Measurements from ENCODE around the gene CERS5. TPM values are rescaled to one million over a fixed set of nuclear protein-coding genes. Genes with fewer than 3 reads are reported as not detected.

Gene CERS5
- total RNA-seq = 10 to 100 TPM; 51.0 to 55.7 TPM
- 10 to 100 TPM; 31.0 to 45.0 (median 33.6) TPM for polyA plus RNA-seq
- 25.1 to 32.1 (median 30.3) reads per million in 6 experiments for total RNA-seq

GRCh38 chr12:50167049-50167828 is at the start of gene CERS5:
TSS of gene CERS5 (minus strand) at chr12:50167369. CDS start at chr12:50167297, 72 bp downstream.
- no peaks in the 10 kb centered on the region for H3K27me3 Mint-ChIP-seq
- no peaks in the 10 kb centered on the region for H3K9me3 Mint-ChIP-seq
- H3K27ac Mint-ChIP-seq = peak within 1 kb of the TSS; percentile 84 to 98 (median 97)

GRCh38 chr12:50215033-50215432 is 47.9 kb upstream of the CERS5 start:
- Mint-ChIP-seq H3K27ac (peak overlapping the region in 8 of 10 donors; percentile 0 to 91 (median 62)), H3K4me1 (peaks cover 20 to 76% (median 60%) of the 10 kb centered on the region in 4 donors), H3K27me3 (no peaks in the 10 kb centered on the region), H3K36me3 (peaks cover 0 to 11% (median 3%) of the 10 kb centered on the region in 3 donors), H3K4me3 (no peak overlapping the region), H3K9me3 (no peaks in the 10 kb centered on the region)
- POLR2A ChIA-PET = no interaction called here
- DNase-seq = no peak
- no peak for ATAC-seq

More at GRCh38 chr12:50167049-50167828, at the start of gene CERS5:
- Mint-ChIP-seq H3K4me3 (peak within 1 kb of the TSS; percentile 88 to 97 (median 93)), H3K4me1 (peaks cover 8 to 41% (median 36%) of the 10 kb centered on the region in 4 donors), H3K36me3 (no peaks in the 10 kb centered on the region)
- POLR2A ChIA-PET = interaction anchor here (0.8 to 3.1 kb wide), 12 partner anchors 9 to 922 kb away, joined by 3 to 73 read pairs (median 4); partner anchors contain the start of genes COX14, GPD1, RACGAP1 and SMARCD1
- peak; percentile 90 to 97 (median 96) for DNase-seq
- peak; percentile 94 to 95 for ATAC-seq

GRCh38 chr12:50214018-50214417 is 46.8 kb upstream of the CERS5 start:
- Mint-ChIP-seq H3K36me3 (peaks cover 0 to 11% (median 3%) of the 10 kb centered on the region in 3 donors), H3K27ac (peak overlapping the region in 9 of 10 donors; percentile 38 to 94 (median 84)), H3K4me3 (peak overlapping the region in 1 of 10 donors; percentile 3), H3K4me1 (peaks cover 19 to 69% (median 54%) of the 10 kb centered on the region in 4 donors), H3K9me3 (no peaks in the 10 kb centered on the region), H3K27me3 (no peaks in the 10 kb centered on the region)
- ATAC-seq (no peak), DNase-seq (no peak)
- POLR2A ChIA-PET = no interaction called here

GRCh38 chr12:50213439-50213838 is 46.3 kb upstream of the CERS5 start:
- Mint-ChIP-seq H3K36me3 (peaks cover 0 to 7% (median 3%) of the 10 kb centered on the region in 3 donors), H3K9me3 (no peaks in the 10 kb centered on the region), H3K4me1 (peaks cover 19 to 67% (median 51%) of the 10 kb centered on the region in 4 donors), H3K4me3 (peak overlapping the region in 2 of 10 donors; percentile 3 to 45), H3K27me3 (no peaks in the 10 kb centered on the region), H3K27ac (peak overlapping the region; percentile 21 to 94 (median 84))
- POLR2A ChIA-PET = no interaction called here
- no peak for ATAC-seq
- no peak for DNase-seq

GRCh38 chr12:50212071-50212467 is 44.9 kb upstream of the CERS5 start:
- DNase-seq (no peak), ATAC-seq (peak; percentile 56 to 59)
- Mint-ChIP-seq H3K4me3 (peak overlapping the region; percentile 40 to 81 (median 72)), H3K4me1 (peaks cover 14 to 56% (median 43%) of the 10 kb centered on the region in 4 donors), H3K36me3 (peaks cover 0 to 3% (median 0%) of the 10 kb centered on the region in 3 donors), H3K27ac (peak overlapping the region; percentile 87 to 97 (median 94)), H3K9me3 (no peaks in the 10 kb centered on the region), H3K27me3 (no peaks in the 10 kb centered on the region)
- POLR2A ChIA-PET = interaction anchor here (0.9 to 4.1 kb wide), 5 partner anchors 9 to 71 kb away, joined by 3 to 49 read pairs (median 4); partner anchors contain the start of genes CERS5 and LIMA1

GRCh38 chr12:50211392-50212070 is 44.4 kb upstream of the CERS5 start:
- H3K4me1 Mint-ChIP-seq = peaks cover 13 to 54% (median 41%) of the 10 kb centered on the region in 4 donors
- ATAC-seq (peak; percentile 63 to 67), DNase-seq (peak in 1 of 10 donors; percentile 20)
- no peaks in the 10 kb centered on the region for H3K9me3 Mint-ChIP-seq
- H3K4me3 Mint-ChIP-seq = peak overlapping the region; percentile 40 to 81 (median 72)
- H3K36me3 Mint-ChIP-seq = peaks cover 0 to 8% (median 0%) of the 10 kb centered on the region in 3 donors
- POLR2A ChIA-PET = interaction anchor here (0.6 to 4.1 kb wide), 9 partner anchors 9 to 184 kb away, joined by 3 to 49 read pairs (median 3); partner anchors contain the start of genes CERS5 and LIMA1
- peak overlapping the region; percentile 87 to 97 (median 94) for H3K27ac Mint-ChIP-seq
- H3K27me3 Mint-ChIP-seq = no peaks in the 10 kb centered on the region

- Mint-ChIP-seq H3K27ac (peak overlapping the region in 2 of 10 donors; percentile 15 to 32), H3K4me3 (no peak overlapping the region), H3K4me1 (peaks cover 7 to 21% (median 17%) of the 10 kb centered on the region in 4 donors), H3K9me3 (no peaks in the 10 kb centered on the region), H3K36me3 (peaks cover 7 to 43% (median 16%) of the 10 kb centered on the region in 3 donors), H3K27me3 (no peaks in the 10 kb centered on the region)
- POLR2A ChIA-PET = interaction anchor here (0.7 kb wide), 1 partner anchor 969 kb away, joined by 3 read pairs; no protein-coding TSS in a partner anchor
- ATAC-seq (no peak), DNase-seq (no peak)
Observed at GRCh38 chr12:50207424-50207823, 40.3 kb upstream of the CERS5 start.

- Mint-ChIP-seq H3K4me1 (peaks cover 0 to 6% (median 4%) of the 10 kb centered on the region in 4 donors), H3K27ac (no peak overlapping the region), H3K4me3 (no peak overlapping the region), H3K36me3 (peaks cover 8 to 58% (median 22%) of the 10 kb centered on the region in 3 donors), H3K27me3 (no peaks in the 10 kb centered on the region), H3K9me3 (no peaks in the 10 kb centered on the region)
- DNase-seq (no peak), ATAC-seq (no peak)
- POLR2A ChIA-PET = interaction anchor here (0.5 kb wide), 1 partner anchor 866 kb away, joined by 3 read pairs; no protein-coding TSS in a partner anchor
Observed at GRCh38 chr12:50205648-50206047, 38.5 kb upstream of the CERS5 start.

GRCh38 chr12:50203691-50204090 is 36.5 kb upstream of the CERS5 start:
- POLR2A ChIA-PET = no interaction called here
- no peak overlapping the region for H3K4me3 Mint-ChIP-seq
- H3K27me3 Mint-ChIP-seq = no peaks in the 10 kb centered on the region
- no peaks in the 10 kb centered on the region for H3K9me3 Mint-ChIP-seq
- H3K4me1 Mint-ChIP-seq = no peaks in the 10 kb centered on the region
- no peak for ATAC-seq
- no peak overlapping the region for H3K27ac Mint-ChIP-seq
- H3K36me3 Mint-ChIP-seq = peaks cover 13 to 75% (median 28%) of the 10 kb centered on the region in 3 donors
- no peak for DNase-seq

GRCh38 chr12:50201987-50202521 is 34.9 kb upstream of the CERS5 start:
- Mint-ChIP-seq H3K4me1 (no peaks in the 10 kb centered on the region), H3K27me3 (no peaks in the 10 kb centered on the region), H3K36me3 (peaks cover 13 to 87% (median 33%) of the 10 kb centered on the region in 3 donors), H3K9me3 (no peaks in the 10 kb centered on the region), H3K4me3 (no peak overlapping the region), H3K27ac (no peak overlapping the region)
- POLR2A ChIA-PET = no interaction called here
- DNase-seq = no peak
- no peak for ATAC-seq

- no peaks in the 10 kb centered on the region for H3K4me1 Mint-ChIP-seq
- ATAC-seq = no peak
- H3K27ac Mint-ChIP-seq = peak overlapping the region in 1 of 10 donors; percentile 7
- no peaks in the 10 kb centered on the region for H3K9me3 Mint-ChIP-seq
- peaks cover 13 to 90% (median 33%) of the 10 kb centered on the region in 3 donors for H3K36me3 Mint-ChIP-seq
- no peak for DNase-seq
- POLR2A ChIA-PET = interaction anchor here (0.6 kb wide), 1 partner anchor 170 kb away, joined by 5 read pairs; no protein-coding TSS in a partner anchor
- H3K4me3 Mint-ChIP-seq = no peak overlapping the region
- H3K27me3 Mint-ChIP-seq = no peaks in the 10 kb centered on the region
Observed at GRCh38 chr12:50200552-50201273, 33.5 kb upstream of the CERS5 start.
